COLO829 (cell line): ENCODE data around the gene CX3CL1.
"Not testable (repeated sequence)": the region's sequence is repeated elsewhere in the genome, so short reads cannot be mapped to it uniquely, and the experiment has no call there.

Source experiments
- DNase-seq: peaks from one replicate; pipeline ENCODE4 v3.0.0; 2012; ENCODE audit warnings: low spot score

Gene CX3CL1

GRCh38 chr16:57382535-57383275 lies 10.4 kb downstream of the CX3CL1 start:
- no peak for DNase-seq

GRCh38 chr16:57383276-57384247 lies 11.3 kb downstream of the CX3CL1 start:
- peak; percentile 13 for DNase-seq

DNA sequence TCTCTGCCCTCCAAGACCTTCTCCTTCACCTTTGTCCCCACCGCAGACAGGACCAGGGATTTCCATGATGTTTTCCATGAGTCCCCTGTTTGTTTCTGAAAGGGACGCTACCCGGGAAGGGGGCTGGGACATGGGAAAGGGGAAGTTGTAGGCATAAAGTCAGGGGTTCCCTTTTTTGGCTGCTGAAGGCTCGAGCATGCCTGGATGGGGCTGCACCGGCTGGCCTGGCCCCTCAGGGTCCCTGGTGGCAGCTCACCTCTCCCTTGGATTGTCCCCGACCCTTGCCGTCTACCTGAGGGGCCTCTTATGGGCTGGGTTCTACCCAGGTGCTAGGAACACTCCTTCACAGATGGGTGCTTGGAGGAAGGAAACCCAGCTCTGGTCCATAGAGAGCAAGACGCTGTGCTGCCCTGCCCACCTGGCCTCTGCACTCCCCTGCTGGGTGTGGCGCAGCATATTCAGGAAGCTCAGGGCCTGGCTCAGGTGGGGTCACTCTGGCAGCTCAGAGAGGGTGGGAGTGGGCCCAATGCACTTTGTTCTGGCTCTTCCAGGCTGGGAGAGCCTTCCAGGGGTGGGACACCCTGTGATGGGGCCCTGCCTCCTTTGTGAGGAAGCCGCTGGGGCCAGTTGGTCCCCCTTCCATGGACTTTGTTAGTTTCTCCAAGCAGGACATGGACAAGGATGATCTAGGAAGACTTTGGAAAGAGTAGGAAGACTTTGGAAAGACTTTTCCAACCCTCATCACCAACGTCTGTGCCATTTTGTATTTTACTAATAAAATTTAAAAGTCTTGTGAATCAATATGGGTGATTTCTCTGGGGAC lies 12.2 kb downstream of the CX3CL1 start:
- DNase-seq, result no peak

DNA sequence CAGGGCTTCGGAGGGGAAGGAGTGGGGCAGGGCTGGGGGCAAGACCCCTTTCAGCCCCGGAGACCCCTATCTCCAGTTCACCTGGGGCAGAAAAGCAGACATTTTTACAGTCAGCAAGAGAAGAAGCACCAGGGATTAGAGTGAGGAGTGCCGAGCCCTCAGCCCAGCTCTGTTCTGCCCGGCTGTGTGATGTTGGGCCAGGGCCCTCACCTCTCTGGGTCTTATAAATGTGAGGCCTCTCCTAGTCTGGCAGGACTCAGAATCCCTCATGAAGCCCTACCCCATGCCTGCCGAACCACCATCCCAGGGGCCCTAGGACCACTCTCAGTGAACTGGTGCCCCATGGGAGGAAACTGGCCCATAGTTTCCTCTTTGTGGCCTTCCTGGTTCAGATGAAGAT lies 12.8 kb downstream of the CX3CL1 start:
- DNase-seq, result no peak

DNA sequence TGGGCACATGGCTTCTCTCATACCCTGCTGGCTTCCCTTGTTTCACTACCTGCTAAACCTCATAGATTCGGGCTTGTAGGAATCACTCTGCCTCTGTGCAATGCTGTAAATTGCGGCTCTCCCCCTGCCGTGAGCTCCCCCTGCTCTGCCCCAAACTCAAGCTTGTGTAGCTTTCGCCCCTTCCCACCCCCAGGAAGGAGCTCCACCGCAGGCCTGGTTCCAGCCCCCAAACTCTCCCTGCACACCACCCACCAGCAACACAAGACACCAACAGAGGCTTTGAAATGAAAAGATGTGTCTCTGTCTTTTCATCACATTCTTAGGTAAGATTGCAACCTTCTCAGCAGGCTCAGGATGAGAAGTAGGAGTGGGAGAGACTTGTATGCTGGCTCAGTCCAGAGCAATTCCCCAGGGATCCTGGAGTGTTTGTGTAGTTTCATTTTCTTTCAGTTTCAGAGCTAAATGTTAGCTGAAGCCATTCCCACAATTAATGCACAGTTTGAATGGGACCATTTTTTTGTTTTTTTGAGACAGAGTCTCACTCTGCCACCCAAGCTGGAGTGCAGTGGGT lies 14.2 kb downstream of the CX3CL1 start:
- peak; percentile 53 for DNase-seq

DNA sequence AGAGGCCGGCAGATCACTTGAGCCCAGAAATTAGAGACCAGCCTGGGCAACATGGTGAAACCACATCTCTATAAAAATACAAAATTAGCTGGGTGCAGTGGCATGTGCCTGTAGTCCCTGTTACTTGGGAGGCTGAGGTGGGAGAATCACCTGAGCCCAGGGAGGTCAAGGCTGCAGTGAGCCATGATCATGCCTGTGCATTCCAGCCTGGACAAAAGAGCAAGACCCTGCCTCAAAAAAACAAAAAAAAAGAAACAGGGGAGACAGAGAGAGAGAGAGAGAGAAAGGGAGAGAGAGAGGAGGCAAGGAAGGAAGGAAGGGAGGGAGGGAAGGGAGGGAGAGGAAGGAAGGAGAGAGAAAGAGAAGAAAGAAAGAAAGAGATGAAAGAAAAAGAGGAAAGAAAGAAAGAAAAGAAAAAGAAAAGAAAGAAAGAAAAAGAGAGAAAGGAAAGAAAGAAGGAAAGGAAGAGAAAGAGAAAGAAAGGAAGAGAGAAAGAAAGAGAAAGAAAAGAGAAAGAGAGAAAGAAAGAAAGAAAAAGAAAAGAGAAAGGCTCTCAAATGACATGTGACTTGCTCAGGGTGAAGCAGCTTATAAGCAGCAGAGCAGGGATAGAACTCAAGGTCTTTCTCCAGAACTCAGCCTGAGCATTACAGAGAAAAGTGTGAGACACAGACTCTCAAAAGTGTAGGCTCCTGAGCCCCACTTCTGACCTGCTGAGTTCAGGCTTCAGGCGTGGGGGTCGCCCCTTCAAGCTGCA lies 15.5 kb downstream of the CX3CL1 start:
- DNase-seq, result no peak

DNA sequence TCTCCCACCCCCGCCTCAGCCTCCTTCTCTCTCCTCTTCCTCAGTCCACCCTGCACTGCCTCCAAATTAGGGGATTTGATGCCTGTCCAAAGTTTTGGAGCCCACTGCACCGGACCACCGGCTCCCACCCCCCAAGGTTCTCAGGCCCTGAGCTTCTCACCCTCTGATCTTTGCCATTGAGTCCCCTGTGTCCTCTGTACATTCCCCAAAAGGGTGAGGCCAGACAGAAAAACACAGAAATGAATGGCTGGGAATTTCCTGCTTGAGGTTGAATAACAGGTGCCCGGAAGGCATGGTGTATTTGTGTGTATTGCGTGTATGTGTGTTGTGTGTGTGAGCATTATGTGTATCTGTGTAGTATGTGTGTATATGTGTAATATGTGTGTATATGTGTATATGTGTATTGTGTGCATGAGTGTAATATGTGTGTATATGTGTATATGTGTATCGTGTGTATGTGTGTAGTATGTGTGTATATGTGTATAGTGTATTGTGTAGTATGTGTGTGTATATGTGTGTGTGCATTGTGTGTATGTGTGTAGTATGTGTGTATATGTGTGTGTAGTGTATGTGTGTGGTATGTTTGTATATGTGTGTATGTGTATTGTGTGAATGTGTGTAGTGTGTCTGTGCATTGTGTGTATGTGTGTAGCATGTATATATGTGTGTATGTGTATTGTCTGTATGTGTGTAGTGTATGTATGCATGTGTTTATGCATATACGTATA lies 16.2 kb downstream of the CX3CL1 start:
- no peak for DNase-seq

DNA sequence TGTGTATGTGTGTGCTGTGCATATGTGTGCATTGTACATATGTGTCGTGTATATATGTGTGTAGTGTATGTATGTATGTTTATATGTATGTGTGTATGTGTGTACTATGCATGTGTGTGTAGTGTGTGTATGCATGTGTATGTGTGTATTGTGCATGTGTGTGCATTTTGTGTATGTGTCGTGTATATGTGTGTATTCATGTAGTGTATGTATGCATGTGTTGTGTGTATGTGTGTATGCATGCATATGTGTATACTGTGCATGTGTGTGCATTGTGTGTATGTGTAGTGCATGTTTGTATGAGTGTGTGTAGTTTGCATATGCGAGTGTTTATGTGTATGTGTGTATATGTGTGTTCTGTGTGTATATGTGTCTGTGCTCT lies 16.8 kb downstream of the CX3CL1 start:
- no peak for DNase-seq

DNA sequence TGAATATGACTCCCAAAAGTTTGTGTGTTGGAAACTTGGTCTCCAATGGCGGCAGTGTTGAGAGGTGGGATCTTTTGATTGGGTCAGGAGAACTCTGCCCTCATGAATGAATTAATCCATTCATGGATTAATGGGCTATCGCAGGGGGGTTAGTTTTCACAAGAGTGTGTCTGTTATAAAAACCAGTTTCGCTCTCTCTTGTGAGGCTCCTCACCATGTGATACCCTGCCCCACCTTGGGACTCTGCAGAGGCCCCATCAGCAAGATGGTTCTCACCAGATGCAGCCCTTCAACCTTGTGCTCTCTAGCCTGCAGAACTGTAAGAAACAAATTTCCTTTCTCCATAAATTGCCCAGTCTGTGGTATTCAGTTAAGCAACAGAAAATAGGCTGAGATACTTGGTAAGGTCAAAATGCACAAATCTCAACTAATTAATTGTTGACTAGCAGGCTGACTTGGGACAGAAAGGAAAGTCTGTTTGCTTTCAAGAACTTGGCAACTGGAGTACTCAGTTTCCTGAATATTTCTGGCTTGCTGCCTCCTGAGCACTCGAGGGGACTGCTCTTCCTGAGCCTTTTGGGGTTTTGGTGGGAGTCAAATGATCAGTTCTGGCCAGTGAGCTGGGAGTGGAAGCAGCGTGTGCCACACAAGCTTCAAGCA lies 18.5 kb downstream of the CX3CL1 start:
- DNase-seq, result peak; percentile 47

DNA sequence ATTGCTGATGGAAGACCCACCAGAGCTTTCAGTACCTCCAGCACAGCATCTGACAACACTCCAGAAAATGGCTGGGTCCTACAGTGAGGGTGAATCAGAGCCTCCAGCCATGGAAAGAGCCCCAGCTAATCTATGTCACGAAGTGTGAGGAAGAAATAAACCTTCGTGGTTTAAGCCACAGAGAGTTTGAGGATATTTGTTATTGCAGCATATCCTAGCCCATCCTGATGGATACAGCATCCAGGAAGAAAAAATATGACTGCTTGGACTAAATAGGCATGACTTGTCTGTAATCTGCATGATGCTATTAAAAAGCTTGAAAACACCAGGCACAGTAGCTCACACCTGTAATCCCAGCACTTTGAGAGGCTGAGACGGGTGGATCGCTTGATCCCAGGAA lies 19.0 kb downstream of the CX3CL1 start:
- DNase-seq, result no peak

- DNase-seq, result no peak
Observed at GRCh38 chr16:57391708-57392107, 19.4 kb downstream of the CX3CL1 start.

DNA sequence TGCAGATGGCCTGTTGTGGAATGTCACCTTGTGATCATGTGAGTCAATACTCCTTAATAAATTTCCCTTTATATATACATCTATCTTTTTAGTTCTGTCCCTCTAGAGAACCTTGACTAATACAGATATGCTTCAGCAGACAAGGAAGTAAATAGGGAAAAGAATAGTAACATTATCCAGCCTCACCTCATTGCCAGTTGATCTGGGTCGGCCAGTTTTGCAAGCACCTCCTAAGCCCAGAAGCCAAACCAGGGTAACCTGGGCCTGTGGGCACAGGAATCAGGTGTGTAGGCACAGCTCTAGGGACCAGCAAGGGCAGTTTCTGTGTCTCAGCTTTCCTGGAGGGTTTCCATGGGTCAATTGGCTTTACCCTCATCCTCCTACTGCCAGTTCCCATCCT lies 20.4 kb downstream of the CX3CL1 start:
- no peak for DNase-seq

GRCh38 chr16:57394444-57394843 lies 22.2 kb downstream of the CX3CL1 start:
- DNase-seq, result no peak

DNA sequence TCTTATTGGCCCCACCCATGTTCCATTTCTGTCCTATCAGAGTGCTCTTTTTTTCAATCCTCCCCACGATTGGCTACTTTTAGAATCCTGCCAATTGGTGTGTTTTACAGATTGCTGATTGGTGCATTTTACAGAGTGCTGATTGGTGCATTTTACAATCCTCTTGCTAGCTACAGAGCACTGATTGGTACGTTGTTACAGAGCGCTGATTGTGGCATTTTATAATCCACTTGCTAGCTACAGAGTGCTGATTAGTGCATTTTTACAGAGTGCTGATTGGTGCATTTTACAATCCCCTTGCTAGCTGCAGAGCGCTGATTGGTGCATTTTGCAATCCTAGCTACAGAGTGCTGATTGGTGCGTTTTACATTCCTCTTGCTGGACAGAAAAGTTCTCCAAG lies 22.7 kb downstream of the CX3CL1 start:
- no peak for DNase-seq

DNA sequence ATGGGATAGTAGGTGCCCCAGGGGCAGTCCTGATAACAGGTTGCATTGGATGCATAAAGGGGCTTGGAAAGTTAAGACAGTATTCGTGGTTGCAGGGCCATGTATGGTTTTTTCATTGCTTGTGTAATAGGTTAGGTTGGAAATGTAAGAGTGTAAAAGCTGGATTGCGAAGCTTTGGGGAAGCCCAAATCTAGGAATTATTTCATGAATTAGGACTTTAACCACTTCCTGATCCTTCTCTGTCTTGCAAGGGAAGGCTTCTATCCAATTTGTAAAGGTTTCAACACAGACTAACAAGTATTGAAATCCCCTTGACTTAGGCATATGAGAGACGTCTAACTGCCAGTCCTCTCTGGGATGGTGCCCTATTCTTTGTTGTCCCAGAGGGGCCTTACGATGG lies 24.5 kb downstream of the CX3CL1 start:
- no peak for DNase-seq

DNA sequence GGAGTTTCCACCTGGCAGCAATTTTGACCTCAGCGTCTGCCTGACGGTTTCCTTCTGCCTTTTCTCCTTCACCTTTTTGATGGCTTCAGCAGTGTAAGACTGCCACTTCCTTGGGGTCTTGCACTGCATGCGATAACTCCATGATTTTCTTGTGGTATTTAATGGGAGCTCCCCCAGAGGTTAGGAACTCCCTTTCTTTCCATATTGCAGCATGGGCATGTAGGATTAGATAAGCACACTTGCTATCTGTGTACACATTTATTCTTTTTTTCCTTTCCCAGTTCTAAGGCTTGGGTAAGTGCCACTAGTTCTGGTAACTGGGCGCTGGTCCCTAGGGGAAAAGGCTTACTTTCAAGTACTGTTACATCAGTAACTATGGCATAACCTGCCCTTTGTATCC lies 25.2 kb downstream of the CX3CL1 start:
- DNase-seq, result not testable (repeated sequence)

DNA sequence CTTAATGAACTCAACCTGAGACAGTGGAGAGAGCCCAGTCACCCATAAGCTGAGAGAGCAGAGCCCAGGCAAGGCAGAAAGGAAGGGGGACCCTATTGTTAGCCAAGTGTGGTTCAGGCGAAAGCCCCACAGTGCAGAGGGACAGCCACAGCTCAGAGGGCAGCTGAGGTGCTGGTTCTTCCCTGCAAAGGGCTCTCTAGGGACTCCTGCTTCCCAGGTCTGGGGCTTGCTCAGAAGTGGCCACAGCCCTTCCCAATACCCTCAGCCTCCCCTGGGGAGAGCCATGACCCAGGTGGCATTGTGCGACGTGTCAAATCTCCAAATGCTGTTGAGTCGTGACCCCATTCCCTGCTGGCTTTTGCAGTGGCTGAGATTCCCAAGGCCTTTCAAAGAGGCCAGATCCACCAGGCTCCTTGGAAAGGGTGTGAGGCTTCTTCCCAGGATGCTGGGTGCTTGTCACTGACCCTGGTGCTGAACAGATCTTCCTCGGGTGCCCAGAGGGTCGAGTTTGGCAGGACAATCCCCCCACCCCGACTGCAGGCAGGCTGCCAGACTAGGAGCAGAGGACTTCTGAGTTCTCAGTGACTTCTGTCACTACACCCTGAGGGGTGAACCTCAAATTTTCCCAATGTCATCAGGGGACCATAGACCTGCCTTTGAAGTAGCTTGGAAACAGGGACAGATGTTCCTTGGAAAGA lies 29.8 kb downstream of the CX3CL1 start:
- DNase-seq, result no peak

DNA sequence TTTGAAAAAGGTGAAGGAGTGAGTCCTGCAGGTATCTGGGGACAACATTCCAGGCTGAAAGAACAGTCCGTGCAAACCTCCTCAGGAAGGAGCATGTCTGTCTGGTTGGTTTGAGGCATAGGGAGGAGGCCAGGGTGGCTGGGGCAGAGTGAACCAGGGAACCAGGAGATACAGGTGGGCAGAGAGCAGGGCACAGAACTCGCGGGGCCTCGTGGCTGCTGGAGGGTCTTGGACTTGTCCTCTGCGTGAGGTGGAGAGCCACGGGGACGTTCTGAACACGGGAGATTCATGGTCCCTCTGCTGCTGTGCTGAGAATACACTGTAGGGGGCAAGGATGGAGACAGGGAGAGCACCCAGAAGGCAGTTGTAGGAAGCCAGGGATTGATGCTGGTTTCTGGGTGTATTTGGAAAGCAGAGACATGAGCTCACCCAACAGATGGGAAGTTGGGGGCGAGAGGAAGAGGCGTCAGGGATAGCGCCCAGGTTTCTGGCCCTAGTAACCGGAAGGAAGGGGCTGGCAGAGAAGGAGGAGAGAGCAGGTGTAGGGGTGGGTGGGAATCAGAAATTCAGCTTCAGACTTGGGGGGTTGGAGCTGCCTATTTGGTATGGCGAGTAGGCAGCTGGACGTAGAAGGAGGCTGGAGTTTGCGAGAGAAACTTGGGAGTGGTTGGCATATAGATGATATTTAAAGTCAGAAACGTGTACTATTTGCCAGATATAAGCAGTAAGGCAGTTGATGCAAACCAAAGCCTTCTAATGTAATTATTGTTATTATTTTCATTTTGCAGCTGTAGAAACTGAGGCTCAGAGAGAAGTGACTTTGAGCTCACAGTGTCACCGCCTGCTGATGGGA lies 31.9 kb downstream of the CX3CL1 start, which contains the start of gene CCL17:
TSS of gene CCL17 (plus strand) at position 803 of the 853 bp plus-strand sequence. CDS start 9,166 bp downstream, outside the sequence.
- no peak for DNase-seq
